NCI-H2227 treated with DMSO at 0.1 percent for 48 hours (cell line): ENCODE measurements around the gene SPSB3.

Experiments
- DNase-seq: peaks from one replicate; lab custom pipeline; 2025; lab: John Stamatoyannopoulos, UW

SPSB3 gene

DNA sequence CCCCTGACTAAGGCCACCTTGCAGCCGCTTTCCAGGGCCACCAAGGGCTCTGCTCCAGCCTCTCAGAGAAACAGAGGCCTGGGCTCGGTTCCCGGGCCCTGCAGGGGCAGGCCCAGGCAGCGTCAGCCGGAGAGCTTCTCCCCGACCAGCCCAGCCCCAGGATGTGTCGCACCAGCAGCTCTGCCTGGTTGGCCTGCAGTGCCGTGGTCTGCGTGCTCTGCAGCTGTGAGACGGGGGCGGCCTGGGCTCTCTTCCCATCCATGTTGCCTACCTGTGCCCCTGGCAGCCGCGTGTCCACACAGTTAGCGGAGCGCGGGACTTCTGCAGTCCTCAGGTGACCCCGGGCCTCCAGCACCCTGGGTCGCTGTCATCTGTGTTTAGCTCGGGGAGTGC lies 6.3 kb upstream of the SPSB3 start:
- no peak for DNase-seq

DNA sequence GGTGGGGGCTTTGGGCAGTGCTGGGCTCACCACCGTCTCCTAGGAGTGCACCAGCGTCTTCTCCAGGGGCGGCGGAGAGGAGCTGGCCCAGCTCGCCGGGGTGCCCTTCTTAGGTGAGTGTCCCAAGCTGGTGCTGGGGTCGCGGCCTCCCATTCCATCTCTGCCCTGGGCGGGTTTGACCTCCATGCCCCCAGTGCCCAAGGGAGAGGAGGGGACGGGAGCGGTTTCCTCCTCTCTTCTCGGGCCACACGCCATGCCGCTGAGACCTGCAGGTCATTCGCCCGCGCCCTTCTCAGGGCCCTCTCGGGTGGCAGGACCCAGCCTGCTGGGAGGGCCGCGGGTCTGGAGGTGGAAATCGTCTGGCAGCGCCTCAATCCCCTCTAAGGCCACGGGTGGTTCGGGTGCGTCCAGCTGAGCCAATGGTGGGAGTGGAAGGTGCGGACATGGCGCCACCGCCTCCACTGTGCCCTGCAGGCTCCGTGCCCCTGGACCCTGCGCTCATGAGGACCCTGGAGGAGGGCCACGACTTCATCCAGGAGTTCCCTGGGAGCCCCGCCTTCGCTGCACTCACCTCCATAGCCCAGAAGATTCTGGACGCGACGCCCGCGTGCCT lies 5.8 kb upstream of the SPSB3 start:
- DNase-seq: no peak

DNA sequence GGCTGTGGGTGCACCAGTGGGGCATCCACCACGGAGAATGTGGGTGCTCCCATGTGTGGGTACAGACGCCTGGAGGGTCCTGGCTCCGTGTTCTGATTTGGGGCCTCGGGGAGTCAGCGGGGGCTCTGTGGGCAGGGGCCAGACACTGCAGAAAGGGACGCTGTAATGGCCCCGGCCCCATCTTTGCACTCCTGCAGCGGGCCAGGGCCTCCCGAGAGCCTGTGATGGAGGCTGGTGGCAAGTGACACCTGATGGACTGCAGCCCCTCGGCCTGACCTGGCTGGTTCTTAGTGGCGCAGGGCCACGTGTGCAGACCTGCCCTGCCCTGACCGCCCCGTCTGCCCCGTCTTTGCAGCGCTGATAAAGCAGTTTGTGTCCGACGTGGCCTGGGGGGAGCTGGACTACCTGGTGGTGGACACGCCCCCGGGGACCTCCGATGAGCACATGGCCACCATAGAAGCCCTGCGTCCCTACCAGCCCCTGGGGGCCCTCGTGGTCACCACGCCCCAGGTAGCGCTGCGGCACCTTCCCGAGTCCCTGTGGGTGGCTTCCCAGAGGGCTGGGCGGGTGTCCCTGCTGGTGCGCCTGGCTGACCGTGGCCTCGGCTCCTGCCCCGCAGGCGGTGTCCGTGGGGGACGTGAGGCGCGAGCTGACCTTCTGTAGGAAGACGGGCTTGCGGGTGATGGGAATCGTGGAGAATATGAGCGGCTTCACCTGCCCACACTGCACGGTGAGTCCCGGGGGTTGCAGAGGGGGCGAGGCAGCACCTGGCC lies 5.1 kb upstream of the SPSB3 start:
- no peak for DNase-seq

DNA sequence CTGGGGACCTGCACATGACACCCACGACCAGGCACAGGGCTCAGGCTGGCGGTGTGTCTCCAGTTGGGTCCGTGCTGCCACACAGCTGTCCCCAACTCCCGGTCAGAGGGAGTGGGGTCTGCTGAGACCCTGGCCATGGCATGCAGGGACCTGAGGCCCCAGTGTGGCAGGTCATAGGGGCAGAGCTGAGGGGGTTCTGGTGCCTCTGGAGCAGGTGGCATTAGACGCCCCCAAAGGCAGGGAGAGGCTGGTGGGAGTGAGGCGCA lies 4.6 kb upstream of the SPSB3 start:
- DNase-seq: no peak

DNA sequence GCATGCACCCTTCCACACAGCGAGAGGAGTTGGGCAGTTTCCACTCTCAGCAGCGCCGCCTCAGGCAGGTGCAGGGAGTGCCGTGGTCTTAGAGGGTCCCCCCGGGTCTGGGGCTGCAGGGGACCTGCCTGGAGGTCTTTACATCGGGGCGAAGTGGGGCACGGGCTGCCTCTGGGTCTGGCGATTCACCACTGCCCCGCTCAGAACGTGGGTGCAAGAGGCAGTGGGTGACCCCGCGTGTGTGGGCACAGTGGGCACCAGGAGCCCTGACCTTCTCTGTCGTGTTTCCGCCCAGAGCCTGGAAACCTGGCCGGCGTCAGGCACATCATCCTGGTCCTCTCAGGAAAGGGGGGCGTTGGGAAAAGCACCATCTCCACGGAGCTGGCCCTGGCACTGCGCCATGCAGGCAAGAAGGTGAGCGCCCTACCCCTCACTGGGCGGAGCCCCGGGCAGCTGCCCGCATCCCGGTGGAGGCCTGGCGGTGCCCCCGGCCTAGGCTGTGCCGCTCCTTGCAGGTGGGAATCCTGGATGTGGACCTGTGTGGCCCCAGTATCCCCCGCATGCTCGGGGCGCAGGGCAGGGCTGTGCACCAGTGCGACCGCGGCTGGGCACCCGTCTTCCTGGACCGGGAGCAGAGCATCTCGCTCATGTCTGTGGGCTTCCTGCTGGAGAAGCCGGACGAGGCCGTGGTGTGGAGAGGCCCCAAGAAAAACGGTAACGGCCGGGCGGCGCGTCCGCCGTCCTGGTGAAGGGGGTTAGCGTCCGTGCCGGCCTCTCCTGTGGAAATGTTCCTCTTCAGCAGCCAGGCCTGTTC lies 4.1 kb upstream of the SPSB3 start:
- DNase-seq: no peak

DNA sequence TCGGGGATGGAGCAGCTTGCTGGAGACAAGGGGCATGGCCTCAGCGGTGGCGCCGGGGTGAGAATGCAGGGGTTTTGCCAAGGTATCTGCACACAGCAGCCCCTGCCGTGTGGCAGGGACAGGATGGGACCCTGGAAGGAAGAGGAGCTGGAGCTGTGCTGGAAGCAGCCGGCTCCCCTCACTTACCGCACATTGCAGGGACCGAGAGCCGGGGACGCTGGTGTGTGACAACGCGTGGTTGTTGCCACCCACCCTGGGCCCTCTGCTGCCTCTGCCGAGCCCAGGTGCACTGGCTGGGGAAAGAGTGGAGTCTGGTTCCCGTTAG lies 3.4 kb upstream of the SPSB3 start:
- DNase-seq: no peak

DNA sequence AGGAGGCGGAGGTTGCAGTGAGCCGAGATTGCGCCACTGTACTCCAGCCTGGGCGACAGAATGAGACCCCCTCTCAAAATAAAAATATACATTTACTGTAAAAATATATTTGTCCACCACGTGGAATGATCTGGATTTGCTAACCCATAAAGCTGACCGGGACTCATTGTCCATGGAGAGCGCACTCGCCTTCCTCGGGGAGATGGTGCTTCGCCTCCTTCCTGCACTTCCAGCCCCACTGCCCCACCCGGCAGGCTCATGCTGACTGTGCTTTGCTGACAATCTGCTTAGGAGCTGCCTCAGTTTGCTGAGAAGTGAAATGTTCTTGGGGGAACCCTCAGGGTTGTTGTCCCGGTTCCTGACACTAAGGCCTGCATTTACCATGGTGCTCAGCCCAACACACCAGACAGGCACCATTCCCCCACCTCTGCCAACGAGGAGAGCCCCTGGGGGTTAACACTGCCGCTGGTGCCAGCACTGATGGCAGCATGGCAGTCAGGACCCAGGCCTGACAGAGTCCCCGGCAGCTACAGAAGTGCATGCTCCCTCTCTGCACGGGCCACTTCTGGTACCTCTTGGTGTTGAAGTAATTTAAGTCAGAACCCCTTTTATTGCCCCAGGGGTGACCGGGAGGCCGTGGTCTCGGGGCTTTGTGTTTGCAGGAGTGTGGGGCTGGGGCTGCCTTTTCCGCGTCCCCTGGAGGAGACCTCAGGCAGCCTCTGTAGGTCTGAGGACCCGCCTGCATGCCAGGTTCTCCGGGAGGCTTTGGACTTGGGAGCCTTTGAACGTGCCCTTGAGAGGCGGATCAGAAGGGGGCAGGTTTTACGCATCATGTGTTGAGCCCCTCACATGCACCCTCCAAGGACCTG lies 2.8 kb upstream of the SPSB3 start:
- DNase-seq: no peak

DNA sequence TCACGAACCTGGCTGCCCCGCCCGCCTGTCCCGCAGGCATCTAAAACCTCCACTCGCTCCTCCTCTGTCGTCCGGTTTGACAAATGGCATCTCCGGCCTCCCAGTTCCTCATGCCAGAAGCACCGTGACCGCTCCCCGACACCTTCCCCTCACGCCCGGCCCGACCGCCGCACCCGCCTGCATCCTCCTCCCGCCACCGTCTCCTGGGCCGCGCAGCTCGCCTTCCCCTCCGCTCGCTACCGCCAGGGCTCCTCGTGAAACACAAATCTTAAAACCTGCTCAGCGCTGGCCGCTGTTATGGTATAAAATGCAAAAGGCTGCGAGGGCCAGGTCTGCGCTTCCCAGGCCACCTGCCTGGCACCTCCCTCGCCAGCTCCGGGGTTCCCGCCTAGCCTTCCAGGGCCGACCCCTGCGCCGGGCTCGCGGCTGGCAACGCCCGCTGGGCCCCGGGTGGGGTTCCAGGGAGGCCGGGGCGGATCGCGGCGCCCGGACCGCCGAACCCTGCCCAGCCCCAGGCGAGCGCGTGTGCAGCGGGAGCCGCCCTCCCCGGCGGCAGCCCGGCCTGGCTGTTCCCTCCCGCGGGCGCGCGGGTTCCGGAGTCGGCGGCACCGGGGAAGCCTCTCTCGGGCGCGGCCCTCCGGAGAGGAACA lies 488 bp downstream of the SPSB3 start:
- DNase-seq: no peak

DNA sequence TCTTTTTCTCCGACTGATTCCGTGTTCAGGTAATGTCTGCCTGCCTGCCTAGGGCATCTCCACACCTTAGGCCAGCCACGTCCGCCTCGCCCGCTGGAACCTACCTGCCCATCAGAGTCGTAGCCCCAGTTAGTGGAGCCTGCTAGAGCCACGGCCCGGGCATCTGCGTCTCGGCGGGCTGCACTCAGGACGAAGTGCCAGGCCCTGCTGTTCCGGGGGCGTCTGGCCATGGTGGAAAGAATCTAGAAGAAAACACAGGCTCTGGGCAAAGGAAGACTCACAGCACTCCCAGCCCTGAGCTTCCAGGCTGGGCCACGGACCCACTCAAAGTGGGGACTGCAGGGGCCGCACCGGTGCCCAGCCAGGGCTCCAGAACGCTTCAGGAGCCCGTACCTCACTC lies 1.1 kb downstream of the SPSB3 start:
- no peak for DNase-seq

DNA sequence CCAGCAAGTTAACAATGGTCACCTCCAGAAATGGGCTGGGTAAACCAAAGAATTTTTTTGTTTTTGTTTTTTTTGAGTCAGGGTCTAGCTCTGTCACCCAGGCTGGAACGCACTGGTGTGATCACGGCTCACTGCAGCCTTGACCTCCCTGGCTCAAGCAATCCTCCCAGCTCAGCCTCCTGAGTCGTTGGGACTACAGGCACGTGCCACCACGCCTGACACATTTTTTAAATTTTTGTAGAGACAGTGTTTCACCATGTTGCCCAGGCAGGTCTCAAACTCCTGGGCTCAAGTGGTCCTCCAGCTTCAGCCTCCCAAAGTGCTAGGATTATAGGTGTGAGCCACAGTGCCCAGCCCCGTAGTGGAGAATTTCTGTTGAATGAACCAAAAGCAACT lies 1.7 kb downstream of the SPSB3 start:
- no peak for DNase-seq

DNA sequence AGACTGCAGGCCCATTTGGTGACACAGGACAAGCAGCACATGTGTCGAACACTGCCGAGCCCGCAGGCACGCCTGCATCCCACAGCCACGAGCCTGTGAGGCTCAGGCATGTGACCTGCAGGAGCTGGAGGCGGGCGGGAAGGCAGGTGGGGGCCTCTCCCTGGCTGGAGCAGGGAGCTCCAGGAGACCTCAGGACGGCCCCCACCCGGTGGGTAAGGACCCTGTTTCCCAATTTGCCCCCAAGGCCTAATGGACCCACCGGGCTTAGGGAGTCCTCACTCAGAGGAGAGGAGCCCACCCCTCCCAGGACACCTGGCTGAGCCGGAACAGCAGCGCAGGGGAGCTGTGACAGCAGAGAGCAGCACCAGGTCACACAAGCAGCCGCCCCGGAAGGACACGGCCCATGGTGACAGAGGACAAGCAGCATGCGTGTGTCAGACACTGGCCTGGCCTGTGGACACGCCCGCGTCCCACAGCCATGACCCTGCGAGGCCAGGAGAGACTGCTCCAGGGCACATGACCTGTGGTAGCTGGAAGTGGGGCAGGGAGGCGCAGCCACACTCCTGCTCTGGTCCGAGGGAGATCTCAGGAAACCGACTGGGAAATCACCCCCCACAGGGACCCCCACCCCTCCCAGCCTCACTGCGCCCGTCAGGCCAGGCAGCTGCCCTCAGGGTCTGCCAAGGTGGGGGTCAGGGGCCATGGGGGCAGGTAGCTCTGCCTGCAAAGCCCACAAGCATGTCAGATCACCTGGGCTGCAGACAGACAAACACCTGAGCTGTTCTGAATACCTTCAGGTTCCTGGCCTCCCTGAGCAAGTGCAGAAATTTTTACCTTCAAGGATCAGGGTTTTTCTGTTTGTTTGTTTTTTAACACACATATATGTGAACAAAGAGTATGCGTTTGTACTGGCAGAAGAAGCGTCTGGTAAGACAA lies 2.4 kb downstream of the SPSB3 start:
- no peak for DNase-seq

DNA sequence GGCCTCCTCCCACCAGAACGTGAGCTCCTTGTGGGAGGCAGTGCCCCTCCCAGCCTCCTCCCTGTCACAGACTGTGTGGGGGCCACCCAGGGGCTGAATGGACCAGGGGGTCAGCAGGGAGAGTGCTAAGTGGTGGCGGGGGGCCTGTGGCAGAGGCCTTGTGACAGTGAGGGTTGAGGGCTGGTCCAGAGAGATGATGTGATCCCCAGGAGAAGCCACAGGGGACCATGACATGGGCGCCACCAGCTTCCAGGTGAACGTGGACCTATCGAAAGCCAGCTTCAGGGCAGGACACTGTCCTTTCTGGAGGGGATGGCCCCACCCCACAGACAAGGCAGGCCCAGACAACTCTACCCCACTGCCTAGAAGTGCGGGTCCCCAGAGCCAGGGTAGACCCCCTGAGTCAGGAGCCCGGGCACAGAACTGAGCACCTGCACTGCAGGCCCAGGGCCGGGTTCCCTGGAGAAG lies 3.1 kb downstream of the SPSB3 start:
- DNase-seq: no peak

DNA sequence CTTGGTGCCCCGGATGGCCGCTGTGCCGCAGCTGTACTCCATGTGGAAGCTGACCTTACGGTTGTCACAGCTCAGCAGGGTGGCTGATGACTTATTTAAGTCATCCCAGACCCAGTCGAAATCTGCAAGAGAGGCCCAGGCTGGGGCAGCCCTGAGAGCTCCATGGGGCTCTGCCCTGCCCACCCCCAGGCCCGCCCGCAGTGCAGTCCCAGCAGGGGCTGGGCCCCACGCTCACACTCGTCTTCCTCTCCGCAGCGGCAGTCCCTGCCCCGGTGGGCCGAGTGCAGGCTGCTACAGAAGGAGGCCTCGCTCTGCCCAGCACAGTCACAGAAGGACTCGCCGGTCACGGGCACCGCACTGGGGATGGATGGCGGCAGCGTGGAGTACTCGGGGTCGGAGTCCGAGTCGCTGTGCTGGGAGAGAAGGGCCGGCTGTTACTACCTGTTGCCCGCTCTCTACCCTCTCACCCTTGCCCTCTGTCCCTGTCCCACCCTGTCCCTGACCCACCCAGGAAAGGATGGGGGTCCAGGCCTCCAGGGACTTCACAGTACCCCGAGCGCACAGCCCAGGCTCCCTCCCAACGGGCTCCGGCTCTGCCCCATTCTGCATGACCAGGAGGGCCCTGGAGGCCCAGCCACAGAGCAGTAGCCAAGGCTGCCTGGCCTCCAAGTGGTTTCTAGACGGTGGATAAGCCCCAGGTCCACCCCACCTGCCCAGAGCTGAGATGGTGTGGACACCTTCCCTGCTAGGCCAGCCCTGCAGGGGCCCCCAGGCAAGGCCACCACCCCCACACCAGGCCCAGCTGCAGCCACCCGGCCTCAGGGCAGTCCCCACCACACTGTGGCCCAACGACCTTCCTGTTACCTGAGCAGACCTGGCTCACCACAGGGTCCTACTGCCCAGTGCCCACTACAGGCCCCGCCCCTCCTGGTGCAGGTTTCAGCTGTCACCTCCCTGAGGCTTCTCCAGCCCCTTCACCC lies 3.9 kb downstream of the SPSB3 start:
- no peak for DNase-seq

DNA sequence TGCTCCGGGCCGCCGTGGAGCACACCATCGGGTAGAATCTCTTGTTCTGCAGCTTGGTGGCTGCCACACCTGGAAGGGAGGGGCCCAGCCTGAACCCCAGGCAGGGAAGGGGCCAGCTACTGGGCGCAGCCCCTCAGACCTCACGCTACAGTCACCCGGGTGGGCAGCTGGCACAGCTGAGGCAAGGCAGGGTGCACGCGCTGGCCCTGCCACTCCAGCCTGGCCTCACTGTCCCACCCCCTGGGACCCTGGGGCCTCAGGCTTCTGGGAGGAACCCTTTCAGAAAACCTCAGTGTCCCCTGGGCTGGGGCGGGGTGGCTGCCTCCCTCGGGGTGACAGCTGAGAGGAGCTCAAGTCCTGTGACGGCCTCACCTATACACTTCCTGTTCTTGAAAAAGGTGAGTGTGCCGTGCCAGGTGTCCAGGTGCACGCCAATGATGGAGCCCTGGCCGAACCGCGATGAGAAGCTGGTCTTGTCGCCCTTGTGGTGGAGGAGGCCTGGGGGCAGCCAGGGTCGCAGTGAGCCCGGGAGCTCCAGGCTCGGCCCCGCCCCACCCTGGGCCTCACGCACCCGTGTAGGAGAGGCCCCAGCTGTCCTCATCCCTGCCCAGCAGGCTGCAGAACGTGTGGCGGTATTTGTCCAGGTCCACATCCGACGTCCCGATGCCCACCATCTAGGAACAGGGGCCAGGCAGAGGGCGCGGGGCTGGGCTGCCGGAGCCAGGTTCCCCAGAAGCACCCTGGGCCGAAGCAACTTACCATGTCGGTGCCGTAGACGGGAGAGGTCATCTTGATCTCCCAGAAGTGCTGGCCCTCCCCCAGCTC lies 4.8 kb downstream of the SPSB3 start:
- no peak for DNase-seq

DNA sequence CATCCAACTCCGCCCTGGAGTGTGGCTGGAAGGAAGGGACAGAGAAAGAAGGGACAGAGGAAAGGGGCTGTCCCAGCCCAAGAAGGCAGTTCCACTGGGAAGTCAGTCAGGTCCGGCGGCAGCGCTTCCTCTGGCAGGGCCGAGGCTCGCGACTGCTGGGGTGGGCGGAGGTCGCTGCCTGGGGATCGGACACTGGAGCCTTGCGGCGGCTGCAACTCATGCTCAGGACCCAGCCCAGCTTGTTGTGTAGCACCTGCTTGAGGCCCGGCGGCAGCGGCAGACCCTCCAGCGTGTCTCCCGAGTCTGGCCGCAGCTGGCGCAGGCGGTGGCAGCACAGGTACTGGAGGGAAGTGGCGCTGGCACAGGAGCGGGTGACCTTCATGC lies 5.4 kb downstream of the SPSB3 start:
- no peak for DNase-seq

DNA sequence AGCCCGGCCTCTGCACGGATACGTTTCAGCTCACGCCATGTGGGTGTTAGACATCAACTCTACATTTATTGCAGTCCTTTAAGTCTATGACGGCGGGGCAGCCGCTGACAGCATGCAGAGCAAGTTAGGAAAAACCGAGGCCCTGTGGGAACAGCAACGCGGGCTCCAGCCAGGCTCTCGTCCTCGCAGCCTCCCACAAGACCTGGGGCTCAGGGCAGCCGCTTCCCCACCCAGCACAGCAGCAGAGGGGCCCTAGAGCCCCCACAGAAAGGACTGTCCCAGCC lies 5.8 kb downstream of the SPSB3 start:
- no peak for DNase-seq

DNA sequence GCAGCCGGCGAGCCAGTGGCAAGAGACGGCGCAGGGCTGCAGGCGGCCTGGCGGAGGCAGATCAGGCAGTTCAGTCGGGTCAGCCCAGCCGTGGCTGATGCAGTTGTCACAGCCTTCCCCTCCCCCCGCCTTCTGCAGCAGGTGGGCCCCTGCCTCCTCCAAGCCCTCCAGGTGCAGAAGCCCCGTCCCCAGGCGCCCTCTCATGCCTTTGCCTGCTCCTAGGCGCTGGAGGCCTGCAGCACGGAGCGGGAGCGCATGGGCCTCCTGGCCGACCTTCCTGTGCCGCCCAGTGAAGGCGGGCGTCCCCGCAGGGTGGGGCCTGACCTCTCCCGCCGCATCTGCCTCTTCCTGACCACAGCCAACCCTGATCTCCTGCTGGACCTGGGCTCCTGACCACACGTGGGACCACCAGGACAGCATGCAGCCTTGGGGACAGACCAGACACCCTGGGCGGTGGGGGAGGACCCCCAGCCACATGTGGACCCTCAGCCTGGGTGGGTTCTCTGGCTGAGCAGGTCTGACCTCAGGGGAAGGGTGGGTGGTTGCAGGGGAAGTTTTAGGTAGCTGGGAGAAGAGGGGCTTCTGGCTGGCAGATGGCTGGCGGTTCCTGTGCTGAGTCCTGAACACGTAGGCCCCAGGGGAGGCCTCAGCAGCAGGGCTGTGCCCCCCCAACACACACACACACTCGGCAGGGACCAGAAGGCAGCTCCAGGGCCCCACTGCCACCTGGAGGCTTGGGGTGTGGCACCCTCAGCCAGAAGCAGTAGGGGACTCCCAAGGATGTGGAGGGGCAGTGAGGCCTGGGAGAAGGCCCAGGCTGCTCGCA lies 6.3 kb downstream of the SPSB3 start:
- no peak for DNase-seq
